CD14-positive monocyte (primary cell): ENCODE data around the gene ANKRD12. TPM values are rescaled to one million over a fixed set of nuclear protein-coding genes. Genes with fewer than 3 reads are reported as not detected.

ENCODE experiments used
- DNase-seq, 3 donors: peaks; one replicate each; pipeline ENCODE4 v3.0.0-alpha.2; 2011 to 2022
- H2AFZ ChIP-seq: 2 replicates; pipeline ENCODE4 v1.6.0; 2012; ENCODE audit warnings: mild to moderate bottlenecking, low read depth, low read length, inconsistent platforms; ENCODE audit not compliant: insufficient read depth, poor library complexity, severe bottlenecking
- H3K27ac ChIP-seq, 2 donors: 1 replicate in 1 of 2; 2 replicates in 1 of 2; pipeline ENCODE4 v1.5.1; 2012 to 2013; ENCODE audit warnings: low read length in 2 of 2, control low read depth in 1 of 2, inconsistent platforms in 1 of 2, low read depth in 1 of 2, mild to moderate bottlenecking in 1 of 2
- H3K27me3 ChIP-seq, 2 donors: one replicate each; pipeline versions ENCODE4 v1.6.0 to v1.6.1; 2011 to 2013; ENCODE audit warnings: low read length in 2 of 2; ENCODE audit not compliant: control insufficient read depth in 2 of 2, insufficient read depth in 2 of 2
- H3K36me3 ChIP-seq, 2 donors: replicated peaks in 1 of 2; 1 replicate in 1 of 2; 2 replicates in 1 of 2; pipeline versions ENCODE4 v1.5.1 to v1.6.1; 2012 to 2013; ENCODE audit warnings: low read length in 2 of 2, control low read depth in 1 of 2, inconsistent platforms in 1 of 2, mild to moderate bottlenecking in 1 of 2; ENCODE audit not compliant: insufficient read depth in 2 of 2, control insufficient read depth in 1 of 2
- H3K4me1 ChIP-seq, 2 donors: 1 replicate in 1 of 2; 2 replicates in 1 of 2; pipeline versions ENCODE4 v1.5.1 to v1.6.1; 2012 to 2013; ENCODE audit warnings: low read length in 2 of 2, control low read depth in 1 of 2, inconsistent platforms in 1 of 2, mild to moderate bottlenecking in 1 of 2, moderate library complexity in 1 of 2; ENCODE audit not compliant: insufficient read depth in 2 of 2, control insufficient read depth in 1 of 2
- H3K4me2 ChIP-seq: replicated peaks from 2 replicates; pipeline ENCODE3; 2012; ENCODE audit warnings: low read length, moderate library complexity, mild to moderate bottlenecking; ENCODE audit not compliant: poor library complexity, severe bottlenecking; ENCODE audit errors: extremely low read depth
- H3K4me3 ChIP-seq, 3 experiments: fragments of 200-600 bp in 1 of 3; sonication (generic) in 1 of 3; replicated peaks in 1 of 3; 1 replicate in 2 of 3; 2 replicates in 1 of 3; pipeline ENCODE4 v1.5.1; 2011 to 2013; ENCODE audit warnings: low read length in 3 of 3, mild to moderate bottlenecking in 3 of 3, control low read depth in 2 of 3, low read depth in 2 of 3, inconsistent platforms in 1 of 3, moderate library complexity in 1 of 3
- H3K79me2 ChIP-seq: 2 replicates; pipeline ENCODE4 v1.6.0; 2012; ENCODE audit warnings: mild to moderate bottlenecking, control low read depth, inconsistent platforms, low read length, moderate library complexity; ENCODE audit not compliant: insufficient read depth
- H3K9ac ChIP-seq: 2 replicates; pipeline ENCODE4 v1.6.0; 2017; ENCODE audit warnings: low read length, mild to moderate bottlenecking; ENCODE audit not compliant: insufficient read depth, poor library complexity, severe bottlenecking
- H3K9me3 ChIP-seq, 2 donors: replicated peaks in 1 of 2; 1 replicate in 1 of 2; 2 replicates in 1 of 2; pipeline versions ENCODE4 v1.5.1 to v1.6.1; 2012 to 2013; ENCODE audit warnings: low read length in 2 of 2, control low read depth in 1 of 2; ENCODE audit not compliant: control insufficient read depth in 1 of 2, insufficient read depth in 1 of 2
- H4K20me1 ChIP-seq: 2 replicates; pipeline ENCODE4 v1.6.0; 2012; ENCODE audit warnings: mild to moderate bottlenecking, low read length, control low read depth, moderate library complexity; ENCODE audit not compliant: insufficient read depth
- H3K27ac Mint-ChIP-seq, 7 donors: one replicate each; pipeline ENCODE4 v1.8.0; 2020; ENCODE audit warnings: mild to moderate bottlenecking in 7 of 7, mixed read lengths in 7 of 7, moderate library complexity in 6 of 7, inconsistent platforms in 2 of 7
- H3K27me3 Mint-ChIP-seq, 3 donors: one replicate each; pipeline ENCODE4 v1.8.0; 2021 to 2022; ENCODE audit warnings: low read depth in 3 of 3, mild to moderate bottlenecking in 3 of 3, mixed read lengths in 3 of 3, moderate library complexity in 3 of 3, inconsistent platforms in 1 of 3
- H3K36me3 Mint-ChIP-seq, 2 donors: one replicate each; pipeline ENCODE4 v1.8.0; 2020; ENCODE audit warnings: mixed read lengths in 2 of 2, inconsistent platforms in 1 of 2, mild to moderate bottlenecking in 1 of 2
- H3K4me1 Mint-ChIP-seq: one replicate; pipeline ENCODE4 v1.8.0; 2020; ENCODE audit warnings: mild to moderate bottlenecking, mixed read lengths
- H3K4me3 Mint-ChIP-seq, 2 donors: one replicate each; pipeline ENCODE4 v1.8.0; 2020; ENCODE audit warnings: mild to moderate bottlenecking in 2 of 2, mixed read lengths in 2 of 2, moderate library complexity in 1 of 2
- H3K9me3 Mint-ChIP-seq, 7 donors: one replicate each; pipeline ENCODE4 v1.8.0; 2020 to 2022; ENCODE audit warnings: mixed read lengths in 7 of 7, mild to moderate bottlenecking in 6 of 7, moderate library complexity in 6 of 7, inconsistent platforms in 2 of 7
- CTCF ChIP-seq: fragments of 200-600 bp; IDR thresholded peaks from one replicate; pipeline ENCODE4 v1.8.0; 2022; ENCODE audit warnings: antibody characterized with exemption, mild to moderate bottlenecking
- WGBS: methylation state at CpG from one replicate; pipeline ENCODE4 v1.1.5; 2013; ENCODE audit warnings: missing lambda C conversion rate; ENCODE audit not compliant: insufficient coverage; 5-methylcytosine and 5-hydroxymethylcytosine counted together
- intact Hi-C, 2 donors: fragments of 100-400 bp; cut with micrococcal nuclease; formaldehyde crosslinking; loops; one replicate each; pipeline versions ENCODE4 v1.15.0 to v1.15.1; 2023
- polyA plus RNA-seq, 3 donors: library from polyadenylated mRNA; depleted of rRNA in 1 of 3; unstranded in 2 of 3; stranded (reverse) in 1 of 3; fragments of 300-500 nt in 2 of 3; fragments of >200 nt in 1 of 3; fragmentation: Illumina TruSeq in 2 of 3; gene quantifications; 1 replicate in 2 of 3; 2 replicates in 1 of 3; pipeline ENCODE4 v1.2.3, GENCODE V29; 2012 to 2021

ANKRD12 gene
- polyA plus RNA-seq, 3 donors = 9.3 to 15.5 (median 15.4) TPM

GRCh38 chr18:9178557-9178956, 42.0 kb downstream of the ANKRD12 start:
- Histone ChIP-seq H3K9ac (no peak overlapping the region), H3K27ac (no peak overlapping the region), H3K9me3 (no peaks in the 10 kb centered on the region), H4K20me1 (peaks cover 100% of the 10 kb centered on the region), H3K4me3 (no peak overlapping the region), H3K4me2 (no peak overlapping the region), H3K27me3 (no peaks in the 10 kb centered on the region), H2AFZ (no peak overlapping the region), H3K79me2 (peaks cover 87% of the 10 kb centered on the region), H3K36me3 (peaks cover 0 to 11% of the 10 kb centered on the region in 2 donors), H3K4me1 (peaks cover 15 to 29% of the 10 kb centered on the region in 2 donors)
- intact Hi-C loops = no loop called here
- Mint-ChIP-seq H3K9me3 (no peaks in the 10 kb centered on the region), H3K4me3 (no peak overlapping the region), H3K4me1 (peaks cover 59% of the 10 kb centered on the region), H3K36me3 (peaks cover 11% of the 10 kb centered on the region in 2 donors), H3K27me3 (no peaks in the 10 kb centered on the region), H3K27ac (no peak overlapping the region)
- no CpG with 5 or more reads among the region's 1 CpG for WGBS
- no peak for DNase-seq
- TF ChIP-seq CTCF = no peak

- DNase-seq = no peak
- Histone ChIP-seq H3K4me3 (no peak overlapping the region), H3K36me3 (peaks cover 4 to 12% of the 10 kb centered on the region in 2 donors), H4K20me1 (peaks cover 87% of the 10 kb centered on the region), H3K27me3 (no peaks in the 10 kb centered on the region), H3K4me2 (no peak overlapping the region), H3K9ac (no peak overlapping the region), H3K9me3 (no peaks in the 10 kb centered on the region), H3K79me2 (peaks cover 78% of the 10 kb centered on the region), H2AFZ (no peak overlapping the region), H3K4me1 (peaks cover 8 to 26% of the 10 kb centered on the region in 2 donors), H3K27ac (peak overlapping the region in 1 of 2 donors; percentile 37)
- TF ChIP-seq CTCF = no peak
- Mint-ChIP-seq H3K27ac (no peak overlapping the region), H3K27me3 (no peaks in the 10 kb centered on the region), H3K4me1 (peaks cover 56% of the 10 kb centered on the region), H3K9me3 (no peaks in the 10 kb centered on the region), H3K4me3 (no peak overlapping the region), H3K36me3 (peaks cover 21 to 26% of the 10 kb centered on the region in 2 donors)
- no CpG with 5 or more reads among the region's 3 CpGs for WGBS
- intact Hi-C loops = no loop called here
Observed at GRCh38 chr18:9181275-9181674, 44.7 kb downstream of the ANKRD12 start.
